Caco-2 (cell line): ENCODE measurements around the gene PFKFB2. TPM values are rescaled to one million over a fixed set of nuclear protein-coding genes. Genes with fewer than 3 reads are reported as not detected.
A peak's percentile ranks its signal among the peaks of the same experiment; 100 is the strongest.

Experiments
- Bru-seq: library from RNA; stranded (reverse); fragments of 400-500 nt; gene quantifications from one replicate; lab custom pipeline; 2021; lab: Mats Ljungman, UMichigan
- BruChase-seq, 2 experiments: library from RNA; stranded (reverse); fragments of 400-500 nt; gene quantifications; one replicate each; lab custom pipeline; 2021; lab: Mats Ljungman, UMichigan
- BruUV-seq: library from RNA; stranded (reverse); fragments of 400-500 nt; replicated peaks from 2 replicates; lab custom pipeline; 2021; lab: Mats Ljungman, UMichigan
- CTCF ChIA-PET: fragments of 300-600 bp; sonication (Branson Sonifier 250); formaldehyde crosslinking; loops from one replicate; lab custom pipeline; 2022; ENCODE audit warnings: antibody characterized with exemption; lab: Charles Lee
- POLR2A ChIA-PET: fragments of 300-600 bp; sonication (Branson Sonifier 250); formaldehyde crosslinking; loops from one replicate; lab custom pipeline; 2022; ENCODE audit warnings: antibody characterized with exemption; lab: Charles Lee
- DNase-seq, 2 experiments: peaks; one replicate each; pipeline versions ENCODE4 v3.0.0 to v3.0.0-alpha.2; 2020 to 2022
- H3K27me3 ChIP-seq: replicated peaks from 2 replicates; pipeline ENCODE4 v1.6.0; 2011; ENCODE audit warnings: low read length; ENCODE audit not compliant: control insufficient read depth, insufficient read depth
- H3K36me3 ChIP-seq: 2 replicates; pipeline ENCODE4 v1.5.1; 2011; ENCODE audit warnings: low read length; ENCODE audit not compliant: control insufficient read depth, insufficient read depth
- H3K4me1 ChIP-seq: fragments of 250-450 bp; sonication (Bioruptor Pico); 2 replicates; pipeline ENCODE4 v1.5.1; 2020; ENCODE audit warnings: mild to moderate bottlenecking
- H3K4me3 ChIP-seq: 2 replicates; pipeline ENCODE4 v1.5.1; 2011; ENCODE audit warnings: low read depth, mild to moderate bottlenecking, control low read depth, low read length
- H3K9me3 ChIP-seq: fragments of 250-450 bp; sonication (Bioruptor Pico); 2 replicates; pipeline ENCODE4 v1.5.1; 2020; ENCODE audit warnings: mild to moderate bottlenecking, moderate library complexity
- H3K27ac Mint-ChIP-seq: one replicate; pipeline ENCODE4 v1.8.0; 2022; ENCODE audit warnings: mixed read lengths; ENCODE audit not compliant: unreplicated experiment
- H3K27me3 Mint-ChIP-seq: one replicate; pipeline ENCODE4 v1.8.0; 2022; ENCODE audit warnings: mixed read lengths; ENCODE audit not compliant: insufficient read depth, unreplicated experiment
- H3K36me3 Mint-ChIP-seq: one replicate; pipeline ENCODE4 v1.8.0; 2022; ENCODE audit warnings: mild to moderate bottlenecking, mixed read lengths; ENCODE audit not compliant: insufficient read depth, unreplicated experiment
- H3K4me1 Mint-ChIP-seq: one replicate; pipeline ENCODE4 v1.8.0; 2022; ENCODE audit warnings: low read depth, mixed read lengths; ENCODE audit not compliant: unreplicated experiment
- H3K4me3 Mint-ChIP-seq: one replicate; pipeline ENCODE4 v1.8.0; 2022; ENCODE audit warnings: mild to moderate bottlenecking, moderate library complexity, mixed read lengths; ENCODE audit not compliant: unreplicated experiment
- H3K9me3 Mint-ChIP-seq: one replicate; pipeline ENCODE4 v1.8.0; 2022; ENCODE audit warnings: mixed read lengths; ENCODE audit not compliant: unreplicated experiment
- intact Hi-C: fragments of 100-400 bp; cut with micrococcal nuclease; formaldehyde crosslinking; loops from one replicate; pipeline ENCODE4 v1.10.0; 2022; ENCODE audit not compliant: unreplicated experiment
- long read RNA-seq: library from polyadenylated mRNA; stranded (forward); transcript quantifications from one replicate; pipeline ENCODE4 v2.0.0, GENCODE V29; 2022
- total RNA-seq: library from RNA; stranded (reverse); gene quantifications from 2 replicates; pipeline ENCODE4 v1.2.3, GENCODE V29; 2022
- TF ChIP-seq, protein P1 (sequence below), 2 experiments: fragments of 200-600 bp in 1 of 2; IDR thresholded peaks; 1 replicate in 1 of 2; 2 replicates in 1 of 2; pipeline versions ENCODE4 v1.5.1 to v1.8.0; 2011 to 2022; ENCODE audit warnings: antibody characterized with exemption in 1 of 2, control low read depth in 1 of 2, inconsistent platforms in 1 of 2, low read depth in 1 of 2, low read length in 1 of 2, mild to moderate bottlenecking in 1 of 2, moderate library complexity in 1 of 2; ENCODE audit not compliant: insufficient read depth in 1 of 2, severe bottlenecking in 1 of 2, unreplicated experiment in 1 of 2

The PFKFB2 gene
- total RNA-seq, result 36.4 and 38.9 TPM in 2 replicates
- Bru-seq, nascent RNA, result percentile 71 among the genes with signal in this experiment
- percentile 88 among the genes with signal in this experiment for BruChase-seq, experiment 1, labeled RNA remaining after a 2-hour chase
- percentile 91 among the genes with signal in this experiment for BruChase-seq, experiment 2, labeled RNA remaining after a 6-hour chase
- long read RNA-seq, full-length matches to known transcripts, result 11 of 21 reads
- long read RNA-seq, partial matches to known transcripts, result 0 of 21 reads
- long read RNA-seq, other reads (novel, unspliced or antisense), result 10 of 21 reads

DNA sequence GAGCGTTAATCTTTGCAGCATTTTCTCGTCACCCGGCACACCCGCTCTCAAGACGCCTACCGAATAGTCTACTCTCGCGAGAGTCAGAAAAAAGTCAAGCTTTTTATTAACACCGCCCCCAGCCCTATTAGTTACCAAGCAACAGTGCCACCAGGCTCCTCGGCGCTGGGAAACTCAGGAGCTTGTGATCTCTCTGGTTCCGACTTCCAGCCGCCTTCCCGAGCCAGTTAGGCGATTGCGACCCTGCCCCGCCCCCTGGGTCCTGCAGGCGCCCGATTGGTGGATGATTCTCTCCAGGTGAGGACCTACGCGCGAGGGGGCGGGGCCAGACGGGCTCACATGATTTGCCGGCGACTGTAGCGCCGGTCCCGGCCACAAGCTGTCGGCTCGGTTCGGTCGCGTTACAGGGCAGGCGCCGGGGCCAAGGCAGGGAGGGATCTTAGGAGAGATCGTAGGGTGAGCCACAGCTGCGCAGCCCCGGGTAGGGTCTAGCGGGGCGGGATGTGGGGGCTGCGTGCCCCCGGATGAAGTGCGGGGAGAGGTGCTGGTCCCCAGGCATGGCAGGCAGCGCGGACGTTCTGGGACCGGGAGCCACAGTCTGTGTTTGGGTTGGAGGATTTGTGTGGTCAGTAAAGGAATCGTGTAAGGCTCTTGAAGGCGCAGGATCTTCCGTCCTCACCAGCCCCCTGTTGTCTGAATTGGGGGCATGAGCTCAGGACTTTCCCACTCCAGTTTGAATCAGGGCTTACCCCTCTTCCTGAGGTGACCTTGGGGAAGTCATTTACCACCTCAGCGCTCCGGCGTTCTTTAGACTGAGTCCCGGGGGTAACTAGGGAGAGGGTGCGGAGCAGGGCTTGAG, at the start of gene PFKFB2:
TSS of gene PFKFB2 (plus strand) at position 365 of the 859 bp plus-strand sequence. CDS start 1,443 bp downstream, outside the sequence.
- Histone ChIP-seq H3K27me3 (no peaks in the 10 kb centered on the region), H3K4me1 (peaks cover 4% of the 10 kb centered on the region), H3K9me3 (no peaks in the 10 kb centered on the region), H3K4me3 (peak within 1 kb of the TSS; percentile 73), H3K36me3 (0 out of 2 replicates have a peak, but pooled peaks cover 1% of the 10 kb centered on the region)
- intact Hi-C loops, result loop anchor here (1.0 kb wide), 3 partner anchors 25 to 268 kb away; partner anchors contain the start of gene CD55
- POLR2A ChIA-PET, result interaction anchor here (0.6 to 1.9 kb wide), 16 partner anchors 13 to 394 kb away, joined by 3 to 39 read pairs (median 4); partner anchors contain the start of genes C1orf116, C4BPB and CD55
- Mint-ChIP-seq H3K27ac (peak within 1 kb of the TSS; percentile 97), H3K4me3 (peak within 1 kb of the TSS; percentile 94), H3K4me1 (peaks cover 15% of the 10 kb centered on the region), H3K36me3 (peaks cover 25% of the 10 kb centered on the region), H3K9me3 (no peaks in the 10 kb centered on the region), H3K27me3 (no peaks in the 10 kb centered on the region)
- peak; percentile 100 for DNase-seq
- TF ChIP-seq, protein P1, sequence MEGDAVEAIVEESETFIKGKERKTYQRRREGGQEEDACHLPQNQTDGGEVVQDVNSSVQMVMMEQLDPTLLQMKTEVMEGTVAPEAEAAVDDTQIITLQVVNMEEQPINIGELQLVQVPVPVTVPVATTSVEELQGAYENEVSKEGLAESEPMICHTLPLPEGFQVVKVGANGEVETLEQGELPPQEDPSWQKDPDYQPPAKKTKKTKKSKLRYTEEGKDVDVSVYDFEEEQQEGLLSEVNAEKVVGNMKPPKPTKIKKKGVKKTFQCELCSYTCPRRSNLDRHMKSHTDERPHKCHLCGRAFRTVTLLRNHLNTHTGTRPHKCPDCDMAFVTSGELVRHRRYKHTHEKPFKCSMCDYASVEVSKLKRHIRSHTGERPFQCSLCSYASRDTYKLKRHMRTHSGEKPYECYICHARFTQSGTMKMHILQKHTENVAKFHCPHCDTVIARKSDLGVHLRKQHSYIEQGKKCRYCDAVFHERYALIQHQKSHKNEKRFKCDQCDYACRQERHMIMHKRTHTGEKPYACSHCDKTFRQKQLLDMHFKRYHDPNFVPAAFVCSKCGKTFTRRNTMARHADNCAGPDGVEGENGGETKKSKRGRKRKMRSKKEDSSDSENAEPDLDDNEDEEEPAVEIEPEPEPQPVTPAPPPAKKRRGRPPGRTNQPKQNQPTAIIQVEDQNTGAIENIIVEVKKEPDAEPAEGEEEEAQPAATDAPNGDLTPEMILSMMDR (IDR thresholded peaks at IDR 0.05; ENCODE audit: insufficient read depth in 1 of 2, low read depth in 1 of 2, low read length in 1 of 2, severe bottlenecking in 1 of 2, unreplicated experiment in 1 of 2), result no peak
- TSS peak; percentile 56 for BruUV-seq
- CTCF ChIA-PET, result interaction anchor here (0.8 to 1.6 kb wide), 6 partner anchors 18 to 352 kb away, joined by 3 to 15 read pairs (median 4); partner anchors contain the start of genes C1orf116 and CD55

DNA sequence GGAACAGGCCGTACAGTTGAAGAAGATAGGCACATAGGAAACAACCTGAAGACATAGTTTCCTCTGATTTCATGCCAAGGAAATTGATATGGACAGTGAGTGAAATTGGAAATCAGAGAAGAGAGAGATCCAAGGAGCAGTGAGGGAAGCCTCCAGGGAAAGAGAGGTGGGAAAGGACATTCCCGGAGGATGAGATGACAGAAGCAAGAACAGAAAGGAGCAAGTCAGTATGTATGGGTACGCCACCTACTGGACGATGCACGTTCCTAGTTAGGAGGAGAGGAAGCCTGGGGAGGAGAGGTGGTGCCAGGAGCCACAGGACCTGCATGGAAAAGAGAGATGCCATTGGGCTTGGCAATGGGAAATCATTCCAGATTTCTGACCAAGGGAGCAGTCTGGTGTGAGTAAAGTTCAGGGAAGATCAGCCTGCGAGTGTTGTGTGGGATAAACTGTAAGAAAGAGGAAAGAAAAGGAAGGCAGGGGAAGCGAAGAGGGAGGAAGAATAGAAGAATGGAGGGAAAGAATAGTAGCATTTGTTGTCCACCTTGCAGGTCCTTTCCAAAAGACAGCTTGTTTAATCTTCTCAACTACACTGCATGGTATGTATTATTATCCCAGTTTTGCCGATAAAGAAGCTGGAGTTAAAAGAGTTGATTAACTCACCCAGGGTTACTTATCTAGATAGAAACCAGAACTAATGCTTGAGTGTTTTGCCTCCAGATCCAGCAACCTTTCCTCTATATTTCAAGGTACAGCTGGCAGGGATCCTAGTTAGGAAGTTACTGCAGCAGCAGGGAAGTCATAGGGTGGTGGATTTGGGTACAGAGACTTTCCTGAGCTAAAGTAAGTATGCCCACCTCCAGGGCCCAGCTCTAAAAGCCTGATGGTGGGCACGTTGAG, 47.9 kb upstream of the PFKFB2 start:
- peaks cover 69% of the 10 kb centered on the region for H3K4me1 Mint-ChIP-seq
- peak; percentile 67 to 81 for DNase-seq
- BruUV-seq, result no TSS peak
- no peak overlapping the region for H3K4me3 ChIP-seq
- TF ChIP-seq, protein P1 (IDR thresholded peaks at IDR 0.05; ENCODE audit: insufficient read depth in 1 of 2, low read depth in 1 of 2, low read length in 1 of 2, severe bottlenecking in 1 of 2, unreplicated experiment in 1 of 2), result peak; percentile 65 to 69
- POLR2A ChIA-PET, result no interaction called here
- H3K27me3 ChIP-seq, result no peaks in the 10 kb centered on the region
- H3K36me3 Mint-ChIP-seq, result peaks cover 5% of the 10 kb centered on the region
- H3K27ac Mint-ChIP-seq, result peak overlapping the region; percentile 97
- peak overlapping the region; percentile 40 for H3K4me3 Mint-ChIP-seq
- H3K36me3 ChIP-seq, result no peaks in the 10 kb centered on the region
- H3K9me3 Mint-ChIP-seq, result peaks cover 9% of the 10 kb centered on the region
- CTCF ChIA-PET, result interaction anchor here (0.8 kb wide), 1 partner anchor 20 kb away, joined by 3 read pairs; no protein-coding TSS in a partner anchor
- peaks cover 7% of the 10 kb centered on the region; the same call in 1 of the 2 replicates for H3K9me3 ChIP-seq
- peaks cover 76% of the 10 kb centered on the region for H3K4me1 ChIP-seq
- H3K27me3 Mint-ChIP-seq, result no peaks in the 10 kb centered on the region
- intact Hi-C loops, result no loop called here
